ENCODE measurements around the gene THBS2. TPM values are rescaled to one million over a fixed set of nuclear protein-coding genes. Genes with fewer than 3 reads are reported as not detected.
"Not testable (repeated sequence)": the region's sequence is repeated elsewhere in the genome, so short reads cannot be mapped to it uniquely, and the experiment has no call there.

THBS2 gene
- total RNA-seq, 6 experiments from 2014 or later = 2.7 to 28.7 (median 7.8) TPM

GRCh38 chr6:169201985-169202384 is 51.7 kb downstream of the THBS2 start:
- H3K27ac ChIP-seq = no peak overlapping the region
- no peak for TF ChIP-seq CTCF (IDR thresholded peaks at IDR 0.05)
- TF ChIP-seq POLR2A (IDR thresholded peaks at IDR 0.05) = no peak
- H3K4me3 ChIP-seq = no peak overlapping the region
- DNase-seq (no peak), ATAC-seq (no peak)
- no peaks in the 10 kb centered on the region for H3K4me1 ChIP-seq
- H3K36me3 ChIP-seq = no peaks in the 10 kb centered on the region
- peaks cover 0 to 3% of the 10 kb centered on the region in 2 donors for H3K27me3 ChIP-seq
- WGBS (ENCODE audit: insufficient coverage, low coverage, low lambda C conversion rate, missing lambda C conversion rate) = 71% methylated on average over 7 of the region's 12 CpGs
- intact Hi-C loops (cut with DNase I) = no loop called here
- no peaks in the 10 kb centered on the region for H3K9me3 ChIP-seq

DNA sequence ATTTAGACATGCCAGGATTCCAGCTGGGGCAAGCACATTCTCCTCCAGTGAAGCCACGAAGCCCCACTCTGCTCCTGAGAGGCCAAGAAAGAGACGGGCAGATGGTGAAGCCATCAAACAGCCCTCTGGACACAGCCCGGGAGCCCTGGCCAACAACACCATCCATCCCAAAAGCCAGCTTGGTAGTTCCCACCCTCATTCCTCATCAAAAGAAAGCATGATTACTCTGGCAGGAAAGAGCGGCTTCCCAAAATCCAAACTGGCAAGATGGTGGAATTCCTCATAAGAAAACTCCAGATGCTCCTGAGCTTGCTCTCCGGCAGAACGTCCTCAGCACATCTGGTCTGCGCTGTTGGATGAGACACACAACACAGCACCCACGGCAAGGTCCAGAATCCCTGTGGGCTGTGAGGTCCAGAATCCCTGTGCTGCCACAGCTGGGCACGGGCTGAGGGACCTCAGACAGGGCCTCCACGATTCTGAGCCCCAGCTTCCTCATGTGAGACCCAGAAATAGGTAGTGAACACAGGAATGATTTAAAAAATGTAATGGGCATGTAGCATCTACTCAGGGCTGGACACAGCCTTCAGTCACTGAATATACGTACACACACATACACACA is 52.6 kb downstream of the THBS2 start:
- no peak overlapping the region for H3K4me3 ChIP-seq
- intact Hi-C loops (cut with DNase I) = no loop called here
- WGBS (ENCODE audit: insufficient coverage, low coverage, low lambda C conversion rate, missing lambda C conversion rate) = 40% methylated on average over 3 of the region's 11 CpGs
- no peaks in the 10 kb centered on the region for H3K4me1 ChIP-seq
- ATAC-seq = no peak
- H3K9me3 ChIP-seq = no peaks in the 10 kb centered on the region
- no peaks in the 10 kb centered on the region for H3K27me3 ChIP-seq
- TF ChIP-seq CTCF (IDR thresholded peaks at IDR 0.05) = no peak
- no peak for TF ChIP-seq POLR2A (IDR thresholded peaks at IDR 0.05)
- DNase-seq = no peak
- no peak overlapping the region for H3K27ac ChIP-seq
- H3K36me3 ChIP-seq = no peaks in the 10 kb centered on the region

DNA sequence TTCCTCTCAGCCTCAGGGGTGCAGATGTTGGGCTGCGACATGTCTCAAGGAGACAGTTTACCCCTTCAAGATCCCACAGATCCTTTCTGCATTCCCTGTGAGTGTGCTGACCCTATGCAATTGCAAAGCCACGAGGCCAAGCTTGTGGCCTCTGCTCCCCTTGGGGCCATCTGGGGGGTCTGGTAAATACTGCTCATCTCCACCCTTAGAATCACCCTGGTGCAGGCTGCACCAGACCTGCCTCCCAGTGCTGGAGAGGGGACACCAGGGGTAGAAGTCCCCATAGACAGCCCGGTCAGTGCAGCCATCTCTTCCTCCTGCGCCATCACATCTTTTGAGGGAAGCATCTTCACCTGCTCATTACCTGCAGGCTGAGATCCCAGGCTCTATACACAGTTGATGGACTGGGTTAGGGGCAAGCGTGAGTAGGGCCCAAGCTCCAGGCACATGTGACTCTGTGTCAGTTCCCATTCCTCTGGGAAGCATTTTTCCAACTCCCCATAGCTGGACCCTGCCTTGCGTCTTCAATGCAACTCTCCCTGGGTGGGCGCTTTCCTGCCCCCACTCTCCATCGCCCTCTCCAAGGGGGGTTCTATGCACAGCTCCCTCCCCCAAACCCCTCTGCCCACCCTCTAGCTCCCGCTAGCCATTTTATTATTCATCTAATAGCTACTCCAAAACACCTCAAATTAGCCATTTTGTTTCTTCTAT is 53.9 kb downstream of the THBS2 start:
- 35% methylated on average over 4 of the region's 9 CpGs for WGBS (ENCODE audit: insufficient coverage, low coverage, low lambda C conversion rate, missing lambda C conversion rate)
- ATAC-seq (no peak), DNase-seq (no peak)
- Histone ChIP-seq H3K36me3 (no peaks in the 10 kb centered on the region), H3K27me3 (no peaks in the 10 kb centered on the region), H3K9me3 (no peaks in the 10 kb centered on the region), H3K4me3 (no peak overlapping the region), H3K27ac (no peak overlapping the region), H3K4me1 (no peaks in the 10 kb centered on the region)
- intact Hi-C loops (cut with DNase I) = no loop called here
- TF ChIP-seq POLR2A (IDR thresholded peaks at IDR 0.05) (no peak), CTCF (IDR thresholded peaks at IDR 0.05) (no peak)

- ATAC-seq = no peak
- Histone ChIP-seq H3K9me3 (no peaks in the 10 kb centered on the region), H3K4me1 (no peaks in the 10 kb centered on the region), H3K27me3 (no peaks in the 10 kb centered on the region), H3K4me3 (no peak overlapping the region), H3K27ac (no peak overlapping the region), H3K36me3 (no peaks in the 10 kb centered on the region)
- intact Hi-C loops (cut with DNase I) = no loop called here
- TF ChIP-seq CTCF (IDR thresholded peaks at IDR 0.05) (no peak), POLR2A (IDR thresholded peaks at IDR 0.05) (no peak)
- no peak for DNase-seq
- 82% methylated on average over 3 of the region's 3 CpGs for WGBS (ENCODE audit: insufficient coverage, low coverage, low lambda C conversion rate, missing lambda C conversion rate)
Measured at GRCh38 chr6:169198885-169199284, 54.8 kb downstream of the THBS2 start.

GRCh38 chr6:169197929-169198328 is 55.7 kb downstream of the THBS2 start:
- H3K27ac ChIP-seq; ATAC-seq; H3K36me3 ChIP-seq; H3K4me3 ChIP-seq; H3K9me3 ChIP-seq; DNase-seq; H3K27me3 ChIP-seq; intact Hi-C loops (cut with DNase I); H3K4me1 ChIP-seq: not testable (repeated sequence)
- WGBS (ENCODE audit: insufficient coverage, low coverage, low lambda C conversion rate, missing lambda C conversion rate) = 84% methylated on average over 15 of the region's 15 CpGs

GRCh38 chr6:169196279-169196678 is 57.4 kb downstream of the THBS2 start:
- ATAC-seq; H3K4me3 ChIP-seq; H3K36me3 ChIP-seq; intact Hi-C loops (cut with DNase I); DNase-seq; H3K27ac ChIP-seq; H3K4me1 ChIP-seq; H3K27me3 ChIP-seq; H3K9me3 ChIP-seq: not testable (repeated sequence)
- 81% methylated on average over 1 of the region's 2 CpGs for WGBS (ENCODE audit: insufficient coverage, low coverage, low lambda C conversion rate, missing lambda C conversion rate)
